HG03342 (cell line): ENCODE measurements around the gene ZNF385D.

Experiments used
- ATAC-seq: cut with Tn5 transposase; IDR thresholded peaks from one replicate; pipeline ENCODE4 v1.9.1; 2021; ENCODE audit warnings: mild to moderate bottlenecking, moderate library complexity; ENCODE audit not compliant: unreplicated experiment

The ZNF385D gene

GRCh38 chr3:21750831-21751391 is at the start of gene ZNF385D:
TSS of gene ZNF385D (minus strand) at chr3:21751210. CDS start at chr3:21750916, 294 bp downstream.
- no peak for ATAC-seq

GRCh38 chr3:21798356-21799088 is 47.5 kb upstream of the ZNF385D start:
- no peak for ATAC-seq

GRCh38 chr3:21795921-21796320 is 44.9 kb upstream of the ZNF385D start:
- ATAC-seq: no peak

- ATAC-seq: no peak
These were observed 44.3 kb upstream of the ZNF385D start for GRCh38 chr3:21795152-21795837.

DNA sequence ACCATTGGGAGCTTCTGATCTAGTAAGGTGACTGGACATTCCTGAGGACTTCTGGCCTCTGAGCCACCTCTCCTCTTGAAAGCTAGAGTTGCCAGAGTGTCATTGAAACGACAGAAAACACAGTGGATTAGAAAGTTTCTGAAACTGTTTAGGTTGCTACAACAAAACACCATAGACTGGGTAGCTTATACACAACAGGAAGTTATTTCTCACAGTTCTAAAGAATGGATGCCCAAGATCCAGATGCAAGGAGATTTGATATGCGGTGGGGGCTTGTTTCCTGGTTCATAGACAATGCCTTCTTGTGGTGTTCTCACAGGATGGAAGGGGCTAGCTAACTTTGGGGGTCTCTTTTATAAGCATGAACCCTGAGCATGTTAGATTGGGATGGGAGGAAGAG is 43.3 kb upstream of the ZNF385D start:
- ATAC-seq: no peak

GRCh38 chr3:21792176-21792575 is 41.2 kb upstream of the ZNF385D start:
- no peak for ATAC-seq

- no peak for ATAC-seq
These were observed 40.3 kb upstream of the ZNF385D start for GRCh38 chr3:21791356-21791755.

DNA sequence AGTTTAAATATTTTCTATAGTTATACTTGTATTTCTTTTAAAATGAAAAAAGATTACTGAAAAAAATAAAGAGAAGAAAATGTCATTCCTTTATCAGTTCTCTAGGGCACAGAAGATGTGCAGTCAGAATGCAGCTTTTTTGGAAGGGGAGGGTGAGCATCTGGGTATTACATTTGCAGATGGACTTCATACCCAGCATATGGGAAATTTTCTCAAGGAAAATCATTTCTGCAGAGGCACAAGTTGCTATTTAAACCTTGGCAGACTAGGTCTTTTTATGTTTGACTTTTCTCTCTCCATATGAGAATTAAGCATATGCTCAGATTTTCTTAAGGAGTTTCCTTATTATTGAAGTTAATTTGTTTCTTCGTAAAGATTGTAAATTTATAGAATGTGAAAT is 39.5 kb upstream of the ZNF385D start:
- ATAC-seq: no peak

- ATAC-seq: no peak
These were observed 38.7 kb upstream of the ZNF385D start for GRCh38 chr3:21789730-21790129.

DNA sequence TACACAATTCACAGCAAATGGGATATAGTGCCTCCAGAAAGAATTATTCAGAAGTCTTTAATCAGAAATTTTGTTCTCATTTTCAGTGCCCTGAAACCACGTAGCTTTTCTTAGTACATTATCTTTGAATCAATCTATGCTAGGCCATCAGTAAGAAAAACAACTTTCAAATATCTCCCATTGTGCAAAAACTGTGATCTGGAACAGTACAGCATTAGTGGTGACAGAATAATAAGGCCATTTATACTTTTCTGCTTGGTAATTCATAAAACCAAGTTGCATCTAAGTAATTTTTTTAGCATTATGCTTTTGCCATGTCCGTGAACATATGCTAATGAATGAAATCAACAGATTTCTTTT is 35.4 kb upstream of the ZNF385D start:
- no peak for ATAC-seq

- ATAC-seq: no peak
These were observed 34.9 kb upstream of the ZNF385D start for GRCh38 chr3:21785765-21786437.

DNA sequence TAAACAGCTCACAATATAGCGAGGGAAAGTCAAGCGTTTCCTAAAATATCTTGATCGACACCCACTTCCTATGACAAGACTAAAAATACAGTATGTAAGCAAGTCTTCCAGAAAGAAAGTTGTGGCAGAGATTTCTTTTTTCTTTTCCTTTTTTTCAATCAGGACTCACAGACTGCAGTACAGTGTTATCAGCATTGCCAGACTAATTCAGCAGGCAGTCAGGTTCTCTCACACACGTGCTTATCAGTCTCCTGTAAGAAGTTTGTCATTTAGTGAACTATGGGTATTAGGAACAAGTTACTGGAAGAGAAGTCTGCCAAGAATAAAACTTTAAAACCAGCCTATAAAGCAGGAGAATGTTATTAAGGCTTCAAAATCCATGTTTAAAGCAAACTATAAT is 32.8 kb upstream of the ZNF385D start:
- ATAC-seq: no peak

GRCh38 chr3:21781355-21781754 is 30.3 kb upstream of the ZNF385D start:
- no peak for ATAC-seq

DNA sequence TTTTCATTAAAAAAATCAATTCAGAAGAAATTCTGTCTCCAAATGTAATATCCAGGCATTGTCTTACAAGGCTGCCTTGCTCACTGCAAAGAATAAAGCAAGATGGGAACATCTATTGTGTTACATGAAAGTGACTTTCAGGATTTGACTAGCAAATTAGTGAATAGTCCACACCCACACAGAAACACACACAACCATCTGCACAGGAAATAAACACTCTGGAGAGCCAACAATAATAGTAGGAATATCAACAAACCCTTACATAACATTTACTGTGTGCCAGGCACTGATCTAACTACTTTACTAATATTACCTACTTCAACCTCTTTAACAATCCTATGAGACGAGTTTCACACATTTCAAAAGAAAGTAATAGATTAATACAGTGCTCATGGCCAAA is 28.9 kb upstream of the ZNF385D start:
- ATAC-seq: no peak

DNA sequence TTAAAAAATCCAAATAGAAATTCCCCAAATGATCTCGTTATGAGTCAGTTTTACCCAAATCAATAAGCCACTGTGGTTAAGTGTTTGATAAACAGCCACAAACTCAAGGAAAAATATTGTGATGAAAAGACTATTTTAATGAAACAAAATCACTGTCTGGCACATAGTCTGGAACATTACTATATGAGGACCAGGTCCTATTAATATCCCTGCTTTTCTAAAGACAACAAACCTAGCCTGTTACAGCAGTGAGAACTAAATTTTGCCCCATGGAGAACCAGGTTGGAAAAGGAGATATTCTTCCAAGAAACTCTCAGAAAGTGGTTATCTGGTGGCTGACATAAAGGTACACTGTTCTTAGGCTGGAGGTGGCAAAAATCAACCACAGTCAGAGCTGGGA is 27.7 kb upstream of the ZNF385D start:
- ATAC-seq: no peak

GRCh38 chr3:21777821-21778220 is 26.8 kb upstream of the ZNF385D start:
- no peak for ATAC-seq

DNA sequence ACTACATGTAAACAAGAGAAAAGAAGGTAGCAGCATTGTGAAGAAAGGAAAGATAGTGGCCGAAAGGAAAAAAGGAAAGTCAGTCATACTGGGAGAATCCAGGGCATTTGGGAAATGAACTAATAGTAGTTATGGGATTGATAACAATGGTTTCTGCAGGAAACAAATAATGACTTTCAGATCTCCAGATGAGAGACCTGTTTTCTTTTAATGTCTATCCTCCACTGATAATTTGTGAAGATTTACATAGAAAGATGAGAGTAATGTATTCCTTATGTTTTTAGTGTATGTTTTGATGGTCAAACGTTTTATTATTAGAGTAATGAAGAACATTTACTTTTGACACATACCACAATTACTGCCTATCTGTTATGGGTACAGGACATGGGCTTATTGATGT is 15.0 kb upstream of the ZNF385D start:
- ATAC-seq: no peak

DNA sequence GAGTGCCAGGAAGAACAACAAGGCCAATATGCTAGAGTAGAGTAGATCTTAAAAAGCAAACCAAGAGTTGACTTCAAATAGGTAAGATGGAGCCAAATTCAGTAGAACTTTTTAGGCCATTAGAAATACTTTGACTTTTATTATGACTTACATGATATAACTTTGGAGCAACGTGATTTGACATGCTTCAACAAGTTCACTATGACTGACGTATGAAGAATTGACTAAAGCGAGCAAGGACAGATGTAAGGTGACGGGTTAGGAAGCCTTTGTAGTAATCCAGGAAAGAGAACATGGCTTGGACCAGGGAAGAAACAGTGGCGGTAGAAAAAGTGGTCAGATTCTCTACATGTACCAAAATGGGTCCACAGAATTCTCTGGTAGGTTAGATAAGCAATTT is 4.9 kb upstream of the ZNF385D start:
- no peak for ATAC-seq

GRCh38 chr3:21754839-21755238 is 3.8 kb upstream of the ZNF385D start:
- no peak for ATAC-seq

- peak; percentile 68 for ATAC-seq
These were observed 1.8 kb upstream of the ZNF385D start for GRCh38 chr3:21752749-21753347.

DNA sequence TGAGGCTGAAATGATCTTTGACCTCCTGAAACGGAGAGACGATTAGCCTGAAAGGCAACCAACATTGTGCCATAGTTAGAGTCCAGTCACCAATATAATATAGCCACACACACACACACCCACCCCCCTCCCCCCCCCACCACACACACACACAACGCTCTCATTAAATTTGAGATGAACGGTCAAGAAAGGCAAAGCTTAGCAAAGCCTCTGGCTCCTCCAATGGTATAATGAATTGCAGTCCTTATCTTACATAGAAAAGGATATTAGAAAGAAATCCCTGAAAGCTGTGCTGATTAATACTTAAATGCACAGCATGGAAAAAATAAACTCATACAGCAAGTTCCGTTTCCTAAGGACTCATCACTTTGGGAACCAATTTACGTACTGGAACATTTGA is 876 bp upstream of the ZNF385D start:
- no peak for ATAC-seq
